ENCODE results near the gene SHLD2.
"Not testable (repeated sequence)": the region's sequence is repeated elsewhere in the genome, so short reads cannot be mapped to it uniquely, and the experiment has no call there.

Gene SHLD2

GRCh38 chr10:87082219-87082618 lies 12.8 kb upstream of the SHLD2 start:
- peak overlapping the region in 16 of 21 experiments; percentile 13 to 85 (median 63) for H3K27ac ChIP-seq
- not testable (repeated sequence) for H3K4me3 ChIP-seq

GRCh38 chr10:87083576-87084290 lies 11.3 kb upstream of the SHLD2 start:
- H3K27ac ChIP-seq: peak overlapping the region in 19 of 21 experiments; percentile 19 to 85 (median 67)
- not testable (repeated sequence) for H3K4me3 ChIP-seq

GRCh38 chr10:87084291-87084782 lies 10.7 kb upstream of the SHLD2 start:
- H3K27ac ChIP-seq: peak overlapping the region in 19 of 21 experiments; percentile 19 to 85 (median 71)
- not testable (repeated sequence) for H3K4me3 ChIP-seq

- H3K4me3 ChIP-seq: no peak overlapping the region
- peak overlapping the region in 1 of 21 experiments; percentile 80 for H3K27ac ChIP-seq
Observed at GRCh38 chr10:87085537-87085936, 9.5 kb upstream of the SHLD2 start.

GRCh38 chr10:87089746-87090145 lies 5.3 kb upstream of the SHLD2 start:
- Histone ChIP-seq H3K27ac (peak overlapping the region in 2 of 21 experiments; percentile 29 to 39), H3K4me3 (no peak overlapping the region)

GRCh38 chr10:87090779-87091178 lies 4.2 kb upstream of the SHLD2 start:
- Histone ChIP-seq H3K4me3 (no peak overlapping the region), H3K27ac (peak overlapping the region in 1 of 21 experiments; percentile 49)

- H3K4me3 ChIP-seq: peak overlapping the region in 6 of 7 experiments; percentile 75 to 89 (median 83)
- H3K27ac ChIP-seq: peak overlapping the region in 18 of 21 experiments; percentile 2 to 100 (median 98)
Observed at GRCh38 chr10:87092376-87092860, 2.6 kb upstream of the SHLD2 start.

- Histone ChIP-seq H3K4me3 (peak overlapping the region; percentile 75 to 89 (median 81)), H3K27ac (peak overlapping the region in 19 of 21 experiments; percentile 2 to 100 (median 98))
Observed at GRCh38 chr10:87092861-87093631, 2.0 kb upstream of the SHLD2 start.

GRCh38 chr10:87093632-87094372 lies 1.2 kb upstream of the SHLD2 start:
- peak overlapping the region; percentile 75 to 89 (median 81) for H3K4me3 ChIP-seq
- peak overlapping the region; percentile 90 to 100 (median 98) for H3K27ac ChIP-seq

- peak overlapping the region; percentile 41 to 89 (median 81) for H3K4me3 ChIP-seq
- peak overlapping the region; percentile 87 to 100 (median 99) for H3K27ac ChIP-seq
Observed at GRCh38 chr10:87095236-87095945, 385 bp downstream of the SHLD2 start.

- H3K27ac ChIP-seq: no peak overlapping the region
Observed at GRCh38 chr10:87101996-87102395, 7.0 kb downstream of the SHLD2 start.

GRCh38 chr10:87104727-87105126 lies 9.7 kb downstream of the SHLD2 start:
- not testable (repeated sequence) for H3K27ac ChIP-seq

More at GRCh38 chr10:87101996-87102395, 7.0 kb downstream of the SHLD2 start:
- H3K4me3 ChIP-seq: no peak overlapping the region

GRCh38 chr10:87105446-87106124 lies 10.6 kb downstream of the SHLD2 start:
- H3K4me3 ChIP-seq: no peak overlapping the region
- no peak overlapping the region for H3K27ac ChIP-seq

More at GRCh38 chr10:87104727-87105126, 9.7 kb downstream of the SHLD2 start:
- not testable (repeated sequence) for H3K4me3 ChIP-seq

GRCh38 chr10:87118122-87118521 lies 23.1 kb downstream of the SHLD2 start:
- H3K4me3 ChIP-seq, H3K27ac ChIP-seq: not testable (repeated sequence)

GRCh38 chr10:87119029-87119428 lies 24.0 kb downstream of the SHLD2 start:
- H3K4me3 ChIP-seq, H3K27ac ChIP-seq: not testable (repeated sequence)

GRCh38 chr10:87123351-87123750 lies 28.3 kb downstream of the SHLD2 start:
- not testable (repeated sequence) for H3K27ac ChIP-seq, H3K4me3 ChIP-seq

- H3K27ac ChIP-seq, H3K4me3 ChIP-seq: not testable (repeated sequence)
Observed at GRCh38 chr10:87127048-87127447, 32.0 kb downstream of the SHLD2 start.

- H3K27ac ChIP-seq, H3K4me3 ChIP-seq: not testable (repeated sequence)
Observed at GRCh38 chr10:87127607-87128156, 32.7 kb downstream of the SHLD2 start.

Measured in skin epidermis (tissue), 12 donors.